ENCODE data around the gene DTNA. TPM values are rescaled to one million over a fixed set of nuclear protein-coding genes. Genes with fewer than 3 reads are reported as not detected.
"Not testable (repeated sequence)": the region's sequence is repeated elsewhere in the genome, so short reads cannot be mapped to it uniquely, and the experiment has no call there.

The DTNA gene
- polyA plus RNA-seq (2013, experiment 1 of 2), result 38.8 TPM
- 38.8 TPM for polyA plus RNA-seq (2013, experiment 2 of 2)

- Histone ChIP-seq H3K36me3 (ENCODE audit: control insufficient read depth, insufficient read depth, low read length) (no peaks in the 10 kb centered on the region), H2AK5ac (ENCODE audit: low read length) (no peak within 1 kb of the TSS), H3K18ac (ENCODE audit: low read length) (no peak within 1 kb of the TSS), H3K4ac (ENCODE audit: low read depth, low read length) (no peak within 1 kb of the TSS), H2BK5ac (ENCODE audit: low read length) (no peak within 1 kb of the TSS), H4K5ac (ENCODE audit: low read length) (no peak within 1 kb of the TSS), H3K4me1 (ENCODE audit: control insufficient read depth, low read depth, low read length) (no peaks in the 10 kb centered on the region), H3K79me1 (ENCODE audit: low read length) (no peaks in the 10 kb centered on the region), H2BK120ac (ENCODE audit: low read depth, low read length) (no peak within 1 kb of the TSS), H3K4me3 (ENCODE audit: low read length) (no peak within 1 kb of the TSS), H2BK15ac (replicated peaks; ENCODE audit: low read depth) (no peak within 1 kb of the TSS), H3K27ac (ENCODE audit: low read depth, low read length) (no peak within 1 kb of the TSS), H3K79me2 (ENCODE audit: control insufficient read depth, insufficient read depth, low read length) (no peaks in the 10 kb centered on the region), H3K56ac (ENCODE audit: low read length) (no peak within 1 kb of the TSS), H3K23ac (ENCODE audit: low read length) (no peak within 1 kb of the TSS), H3K4me2 (ENCODE audit: low read length) (no peak within 1 kb of the TSS), H3K27me3 (ENCODE audit: insufficient read depth, low read length, poor library complexity) (no peaks in the 10 kb centered on the region), H3K9ac (ENCODE audit: low read length) (no peak within 1 kb of the TSS), H4K8ac (ENCODE audit: low read depth, low read length) (no peak within 1 kb of the TSS)
- peak; percentile 80 for DNase-seq
- WGBS (ENCODE audit: extremely low coverage, insufficient coverage, low lambda C conversion rate), result no CpG with 5 or more reads among the region's 1 CpG
Measured at GRCh38 chr18:34709750-34710441, at the start of gene DTNA. DTNA (plus strand) TSS chr18:34710298; CDS start chr18:34755977, 45,679 bp downstream.

- no peaks in the 10 kb centered on the region for H3K79me2 ChIP-seq (ENCODE audit: control insufficient read depth, insufficient read depth, low read length)
- peak overlapping the region; percentile 84 for H3K56ac ChIP-seq (ENCODE audit: low read length)
- H3K9ac ChIP-seq (ENCODE audit: low read length), result peak overlapping the region; percentile 45
- DNase-seq, result peak; percentile 97
- no peak overlapping the region for H3K4ac ChIP-seq (ENCODE audit: low read depth, low read length)
- no peak overlapping the region for H3K4me3 ChIP-seq (ENCODE audit: low read length)
- H3K4me1 ChIP-seq (ENCODE audit: control insufficient read depth, low read depth, low read length), result peaks cover 9% of the 10 kb centered on the region
- H2BK120ac ChIP-seq (ENCODE audit: low read depth, low read length), result no peak overlapping the region
- peak overlapping the region; percentile 99 for H3K27ac ChIP-seq (ENCODE audit: low read depth, low read length)
- no peak overlapping the region for H3K23ac ChIP-seq (ENCODE audit: low read length)
- peak overlapping the region; percentile 78 for H3K18ac ChIP-seq (ENCODE audit: low read length)
- no peak overlapping the region for H3K4me2 ChIP-seq (ENCODE audit: low read length)
- no peaks in the 10 kb centered on the region for H3K36me3 ChIP-seq (ENCODE audit: control insufficient read depth, insufficient read depth, low read length)
- H4K5ac ChIP-seq (ENCODE audit: low read length), result no peak overlapping the region
- H4K8ac ChIP-seq (ENCODE audit: low read depth, low read length), result peak overlapping the region; percentile 97
- H3K79me1 ChIP-seq (ENCODE audit: low read length), result peaks cover 2% of the 10 kb centered on the region
- no peaks in the 10 kb centered on the region for H3K27me3 ChIP-seq (ENCODE audit: insufficient read depth, low read length, poor library complexity)
- no peak overlapping the region for H2AK5ac ChIP-seq (ENCODE audit: low read length)
- WGBS (ENCODE audit: extremely low coverage, insufficient coverage, low lambda C conversion rate), result no CpG with 5 or more reads among the region's 2 CpGs
- H2BK5ac ChIP-seq (ENCODE audit: low read length), result peak overlapping the region; percentile 98
- no peak overlapping the region for H2BK15ac ChIP-seq (replicated peaks; ENCODE audit: low read depth)
Measured at GRCh38 chr18:34660572-34660971, 49.5 kb upstream of the DTNA start.

- H3K27ac ChIP-seq (ENCODE audit: low read depth, low read length), result peak overlapping the region; percentile 96
- peak overlapping the region; percentile 90 for H3K18ac ChIP-seq (ENCODE audit: low read length)
- H3K4me3 ChIP-seq (ENCODE audit: low read length), result no peak overlapping the region
Measured at GRCh38 chr18:34661464-34662087, 48.5 kb upstream of the DTNA start.

GRCh38 chr18:34676816-34677574 lies 33.1 kb upstream of the DTNA start:
- Histone ChIP-seq H2AK5ac (ENCODE audit: low read length) (no peak overlapping the region), H3K27ac (ENCODE audit: low read depth, low read length) (no peak overlapping the region), H2BK5ac (ENCODE audit: low read length) (no peak overlapping the region), H3K36me3 (ENCODE audit: control insufficient read depth, insufficient read depth, low read length) (no peaks in the 10 kb centered on the region), H3K79me2 (ENCODE audit: control insufficient read depth, insufficient read depth, low read length) (no peaks in the 10 kb centered on the region), H3K4me1 (ENCODE audit: control insufficient read depth, low read depth, low read length) (no peaks in the 10 kb centered on the region), H3K18ac (ENCODE audit: low read length) (no peak overlapping the region), H2BK120ac (ENCODE audit: low read depth, low read length) (no peak overlapping the region), H3K4ac (ENCODE audit: low read depth, low read length) (peak overlapping the region; percentile 71), H4K5ac (ENCODE audit: low read length) (no peak overlapping the region), H3K4me2 (ENCODE audit: low read length) (no peak overlapping the region), H4K8ac (ENCODE audit: low read depth, low read length) (no peak overlapping the region), H3K4me3 (ENCODE audit: low read length) (no peak overlapping the region), H3K23ac (ENCODE audit: low read length) (no peak overlapping the region), H3K56ac (ENCODE audit: low read length) (no peak overlapping the region), H3K9ac (ENCODE audit: low read length) (no peak overlapping the region), H3K27me3 (ENCODE audit: insufficient read depth, low read length, poor library complexity) (no peaks in the 10 kb centered on the region), H3K79me1 (ENCODE audit: low read length) (no peaks in the 10 kb centered on the region), H2BK15ac (replicated peaks; ENCODE audit: low read depth) (no peak overlapping the region)
- DNase-seq, result no peak
- no CpG with 5 or more reads among the region's 3 CpGs for WGBS (ENCODE audit: extremely low coverage, insufficient coverage, low lambda C conversion rate)

More at GRCh38 chr18:34661464-34662087, 48.5 kb upstream of the DTNA start:
- Histone ChIP-seq H3K27me3 (ENCODE audit: insufficient read depth, low read length, poor library complexity) (no peaks in the 10 kb centered on the region), H3K4me1 (ENCODE audit: control insufficient read depth, low read depth, low read length) (peaks cover 9% of the 10 kb centered on the region), H4K8ac (ENCODE audit: low read depth, low read length) (no peak overlapping the region), H4K5ac (ENCODE audit: low read length) (peak overlapping the region; percentile 100), H3K36me3 (ENCODE audit: control insufficient read depth, insufficient read depth, low read length) (no peaks in the 10 kb centered on the region), H3K9ac (ENCODE audit: low read length) (peak overlapping the region; percentile 77), H3K56ac (ENCODE audit: low read length) (peak overlapping the region; percentile 93), H3K4me2 (ENCODE audit: low read length) (no peak overlapping the region), H2BK15ac (replicated peaks; ENCODE audit: low read depth) (peak overlapping the region; percentile 92), H3K23ac (ENCODE audit: low read length) (no peak overlapping the region), H2BK120ac (ENCODE audit: low read depth, low read length) (peak overlapping the region; percentile 99), H3K79me1 (ENCODE audit: low read length) (peaks cover 2% of the 10 kb centered on the region), H3K79me2 (ENCODE audit: control insufficient read depth, insufficient read depth, low read length) (no peaks in the 10 kb centered on the region), H2BK5ac (ENCODE audit: low read length) (peak overlapping the region; percentile 100), H2AK5ac (ENCODE audit: low read length) (peak overlapping the region; percentile 98), H3K4ac (ENCODE audit: low read depth, low read length) (no peak overlapping the region)
- no CpG with 5 or more reads among the region's 4 CpGs for WGBS (ENCODE audit: extremely low coverage, insufficient coverage, low lambda C conversion rate)
- peak; percentile 91 for DNase-seq

DNA sequence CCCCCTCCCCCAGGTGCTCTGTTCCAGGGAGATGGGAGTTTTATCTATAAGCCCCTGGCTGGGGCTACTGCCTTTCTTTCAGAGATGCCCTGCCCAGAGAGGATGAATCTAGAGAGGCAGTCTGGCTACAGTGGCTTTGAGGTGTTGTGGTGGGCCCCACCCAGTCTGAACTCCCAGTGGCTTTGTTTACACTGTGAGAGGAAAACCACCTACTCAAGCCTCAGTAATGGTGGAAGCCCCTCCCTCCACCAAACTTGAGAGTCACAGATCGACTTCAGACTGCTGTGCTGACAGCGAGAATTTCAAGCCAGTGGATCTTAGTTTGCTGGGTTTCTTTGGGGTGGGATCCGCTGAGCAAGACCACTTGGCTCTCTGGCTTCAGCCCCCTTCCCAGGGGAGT lies 20.3 kb upstream of the DTNA start:
- H4K5ac ChIP-seq (ENCODE audit: low read length); H3K27me3 ChIP-seq (ENCODE audit: insufficient read depth, low read length, poor library complexity); H2BK5ac ChIP-seq (ENCODE audit: low read length); H3K4ac ChIP-seq (ENCODE audit: low read depth, low read length); H2BK15ac ChIP-seq (replicated peaks; ENCODE audit: low read depth); H3K79me2 ChIP-seq (ENCODE audit: control insufficient read depth, insufficient read depth, low read length); H3K18ac ChIP-seq (ENCODE audit: low read length); H2AK5ac ChIP-seq (ENCODE audit: low read length); H3K56ac ChIP-seq (ENCODE audit: low read length); H3K27ac ChIP-seq (ENCODE audit: low read depth, low read length); H2BK120ac ChIP-seq (ENCODE audit: low read depth, low read length); H4K8ac ChIP-seq (ENCODE audit: low read depth, low read length); H3K23ac ChIP-seq (ENCODE audit: low read length); H3K4me1 ChIP-seq (ENCODE audit: control insufficient read depth, low read depth, low read length); DNase-seq; H3K4me2 ChIP-seq (ENCODE audit: low read length); H3K9ac ChIP-seq (ENCODE audit: low read length); H3K79me1 ChIP-seq (ENCODE audit: low read length); H3K4me3 ChIP-seq (ENCODE audit: low read length); H3K36me3 ChIP-seq (ENCODE audit: control insufficient read depth, insufficient read depth, low read length): not testable (repeated sequence)
- WGBS (ENCODE audit: extremely low coverage, insufficient coverage, low lambda C conversion rate), result no CpG with 5 or more reads among the region's 3 CpGs
